Small intestine (tissue), 7 donors: ENCODE results near the gene CAMK1D. TPM values are rescaled to one million over a fixed set of nuclear protein-coding genes. Genes with fewer than 3 reads are reported as not detected.

Experiments
- DNase-seq, 2 donors: peaks; one replicate each; pipeline versions ENCODE4 v3.0.0 to v3.0.0-alpha.2; 2013
- FAIRE-seq: peaks from 2 replicates; lab custom pipeline; 2012; peaks lifted over from hg19 to GRCh38; lab: Jason Lieb, UNC
- H3K27ac ChIP-seq, 3 donors: one replicate each; pipeline ENCODE4 v1.5.1; 2013; ENCODE audit warnings: low read length in 2 of 3, mild to moderate bottlenecking in 2 of 3, control low read depth in 1 of 3, inconsistent platforms in 1 of 3, low read depth in 1 of 3, moderate library complexity in 1 of 3
- H3K27me3 ChIP-seq, 3 donors: one replicate each; pipeline ENCODE4 v1.6.1; 2013; ENCODE audit warnings: low read length in 3 of 3, inconsistent platforms in 1 of 3; ENCODE audit not compliant: control insufficient read depth in 3 of 3, insufficient read depth in 3 of 3
- H3K36me3 ChIP-seq, 3 donors: one replicate each; pipeline ENCODE4 v1.6.1; 2013; ENCODE audit warnings: low read length in 3 of 3, inconsistent platforms in 1 of 3, low read depth in 1 of 3, mild to moderate bottlenecking in 1 of 3, moderate library complexity in 1 of 3; ENCODE audit not compliant: control insufficient read depth in 3 of 3, insufficient read depth in 2 of 3
- H3K4me1 ChIP-seq, 3 donors: one replicate each; pipeline ENCODE4 v1.6.1; 2013; ENCODE audit warnings: low read length in 2 of 3, inconsistent platforms in 1 of 3, low read depth in 1 of 3, mild to moderate bottlenecking in 1 of 3, moderate library complexity in 1 of 3; ENCODE audit not compliant: control insufficient read depth in 3 of 3, insufficient read depth in 2 of 3
- H3K4me3 ChIP-seq, 3 donors: one replicate each; pipeline ENCODE4 v1.5.1; 2013; ENCODE audit warnings: low read length in 3 of 3, control low read depth in 1 of 3, inconsistent platforms in 1 of 3, low read depth in 1 of 3, mild to moderate bottlenecking in 1 of 3, moderate library complexity in 1 of 3
- H3K9me3 ChIP-seq, 2 donors: one replicate each; pipeline ENCODE4 v1.6.1; 2013; ENCODE audit warnings: low read depth in 1 of 2, low read length in 1 of 2; ENCODE audit not compliant: control insufficient read depth in 2 of 2, insufficient read depth in 1 of 2
- WGBS, 3 donors: extraction: QIAGEN DNeasy Blood & Tissue Kit; methylation state at CpG; one replicate each; pipeline ENCODE4 v1.1.7; 2013; 5-methylcytosine and 5-hydroxymethylcytosine counted together
- polyA plus RNA-seq, 4 donors: library from polyadenylated mRNA; stranded (reverse) in 3 of 4; unstranded in 1 of 4; fragments of 200-250 nt in 3 of 4; fragments of 120-200 nt in 1 of 4; gene quantifications; one replicate each; pipeline versions ENCODE4 v1.2.1 to v1.2.3, GENCODE V29; 2013
- donor health status: healthy with polysubstance abuse.
- donor health status: control.
- donor health status: control.
- donor health status: Bipolar disorder and iron deficiency.
- donor health status: healthy.

CAMK1D gene
- polyA plus RNA-seq, 4 donors = 0.45 to 9.7 (median 3.8) TPM

DNA sequence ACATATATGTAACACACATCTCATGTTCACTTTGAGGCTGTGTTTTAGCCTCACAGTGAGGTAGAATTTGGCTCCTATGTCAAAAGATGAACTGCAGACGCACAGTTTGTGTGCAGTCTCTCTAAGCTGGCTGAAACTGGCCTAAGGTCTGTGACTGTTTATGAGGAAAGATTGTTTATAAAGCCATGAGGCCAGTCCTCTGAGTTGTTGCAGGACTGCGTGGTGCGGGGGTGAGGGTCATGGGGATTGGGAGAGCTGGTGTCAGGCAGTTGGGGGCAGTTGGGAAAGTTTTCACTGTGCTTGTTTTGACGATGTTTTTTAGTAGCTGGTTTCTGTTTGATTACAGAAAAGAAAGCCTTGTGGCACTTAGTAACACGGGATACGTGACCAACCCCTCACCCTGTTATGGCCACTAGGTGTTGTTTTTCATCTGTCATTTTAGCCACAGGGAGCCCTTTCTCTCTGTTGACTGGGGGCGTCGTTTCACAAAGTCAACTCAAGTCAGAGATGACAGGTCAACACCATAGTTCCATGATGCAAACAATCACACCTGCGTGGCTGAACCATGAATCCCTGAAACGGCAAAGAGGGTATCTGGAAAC is 341.3 kb downstream of the CAMK1D start:
- peak overlapping the region in 1 of 3 donors; percentile 31 for H3K27ac ChIP-seq
- WGBS, 3 donors = 65 to 80% (median 73%) methylated on average over 10 of the region's 10 CpGs
- H3K27me3 ChIP-seq = no peaks in the 10 kb centered on the region
- no peak overlapping the region for H3K4me3 ChIP-seq
- no peaks in the 10 kb centered on the region for H3K4me1 ChIP-seq
- H3K9me3 ChIP-seq = no peaks in the 10 kb centered on the region
- DNase-seq = no peak
- no peak for FAIRE-seq
- peaks cover 0 to 2% (median 0%) of the 10 kb centered on the region in 3 donors for H3K36me3 ChIP-seq

DNA sequence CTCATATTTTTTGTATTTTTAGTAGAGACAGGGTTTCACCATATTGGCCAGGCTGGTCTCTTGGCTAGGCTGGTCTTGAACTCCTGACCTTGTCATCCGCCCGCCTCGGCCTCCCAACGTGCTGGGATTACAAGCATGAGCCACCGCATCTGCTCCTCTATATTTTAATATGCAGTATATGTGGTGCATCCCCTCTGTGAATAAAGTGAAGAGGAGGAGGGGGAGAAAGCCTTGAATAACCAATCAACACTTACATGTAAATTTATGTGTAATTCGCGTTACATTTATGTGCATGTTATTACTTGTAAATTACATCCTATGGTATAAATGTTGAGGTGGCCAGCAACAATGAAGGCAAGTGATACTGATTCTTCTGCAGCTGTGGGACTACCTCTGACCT is 342.2 kb downstream of the CAMK1D start:
- no peaks in the 10 kb centered on the region for H3K9me3 ChIP-seq
- H3K36me3 ChIP-seq = peaks cover 0 to 2% (median 0%) of the 10 kb centered on the region in 3 donors
- no peak for FAIRE-seq
- H3K4me1 ChIP-seq = no peaks in the 10 kb centered on the region
- no peak for DNase-seq
- no peak overlapping the region for H3K27ac ChIP-seq
- 90 to 93% (median 92%) methylated on average over 7 of the region's 7 CpGs for WGBS, 3 donors
- no peak overlapping the region for H3K4me3 ChIP-seq
- no peaks in the 10 kb centered on the region for H3K27me3 ChIP-seq

DNA sequence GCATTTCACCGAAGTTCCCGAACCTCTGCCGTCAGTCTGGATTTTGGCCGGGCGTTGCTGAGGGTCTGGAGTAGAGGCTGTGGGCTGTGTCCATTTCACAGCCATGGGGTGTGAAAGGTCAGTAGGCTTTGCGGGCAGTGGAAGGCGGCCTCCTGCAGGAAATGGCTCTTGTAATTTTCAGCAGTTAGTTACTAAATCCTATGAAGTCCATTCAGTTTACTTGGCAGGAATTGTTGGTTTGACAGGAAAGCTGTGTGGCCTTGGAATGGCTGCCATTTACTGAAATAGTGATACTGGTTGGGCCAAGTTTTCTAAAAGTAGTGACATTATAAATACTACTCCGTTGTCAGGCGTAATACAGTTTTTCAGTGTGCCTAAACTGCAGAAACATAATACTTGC is 348.4 kb downstream of the CAMK1D start:
- Histone ChIP-seq H3K27ac (peak overlapping the region in 1 of 3 donors; percentile 40), H3K27me3 (no peaks in the 10 kb centered on the region), H3K9me3 (no peaks in the 10 kb centered on the region), H3K4me1 (peaks cover 0 to 6% (median 6%) of the 10 kb centered on the region in 3 donors), H3K36me3 (peaks cover 0 to 2% (median 0%) of the 10 kb centered on the region in 3 donors), H3K4me3 (no peak overlapping the region)
- no peak for DNase-seq
- FAIRE-seq = no peak
- 74 to 95% (median 84%) methylated on average over 9 of the region's 9 CpGs for WGBS, 3 donors

DNA sequence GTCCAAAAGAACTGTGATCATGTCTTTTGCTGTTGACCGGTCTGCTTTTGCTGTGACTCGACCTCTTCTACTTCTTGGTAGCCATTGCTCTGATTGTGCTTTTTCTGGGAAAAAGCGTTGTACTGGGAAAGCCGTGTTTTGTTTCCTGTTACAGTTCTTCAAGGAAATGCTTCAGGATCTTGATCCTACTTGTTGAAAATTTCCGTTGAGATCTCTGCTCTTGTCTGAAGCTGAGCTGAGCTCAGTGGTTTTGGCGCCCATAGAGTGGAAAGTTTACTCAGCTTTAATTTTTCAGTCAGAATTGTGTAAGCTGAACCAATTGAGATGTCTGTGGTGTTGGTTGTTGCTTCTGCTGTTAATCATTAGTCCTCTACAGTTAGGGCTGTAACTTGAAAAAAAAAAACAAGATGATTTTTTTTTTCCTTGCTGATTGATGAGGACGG is 349.9 kb downstream of the CAMK1D start:
- no peak overlapping the region for H3K4me3 ChIP-seq
- FAIRE-seq = no peak
- WGBS, 3 donors = 22 to 35% (median 28%) methylated on average over 7 of the region's 7 CpGs
- no peaks in the 10 kb centered on the region for H3K27me3 ChIP-seq
- H3K9me3 ChIP-seq = no peaks in the 10 kb centered on the region
- H3K36me3 ChIP-seq = peaks cover 0 to 2% (median 0%) of the 10 kb centered on the region in 3 donors
- peak; percentile 12 to 59 for DNase-seq
- H3K27ac ChIP-seq = peak overlapping the region in 2 of 3 donors; percentile 69 to 88
- H3K4me1 ChIP-seq = peaks cover 0 to 6% (median 6%) of the 10 kb centered on the region in 3 donors

DNA sequence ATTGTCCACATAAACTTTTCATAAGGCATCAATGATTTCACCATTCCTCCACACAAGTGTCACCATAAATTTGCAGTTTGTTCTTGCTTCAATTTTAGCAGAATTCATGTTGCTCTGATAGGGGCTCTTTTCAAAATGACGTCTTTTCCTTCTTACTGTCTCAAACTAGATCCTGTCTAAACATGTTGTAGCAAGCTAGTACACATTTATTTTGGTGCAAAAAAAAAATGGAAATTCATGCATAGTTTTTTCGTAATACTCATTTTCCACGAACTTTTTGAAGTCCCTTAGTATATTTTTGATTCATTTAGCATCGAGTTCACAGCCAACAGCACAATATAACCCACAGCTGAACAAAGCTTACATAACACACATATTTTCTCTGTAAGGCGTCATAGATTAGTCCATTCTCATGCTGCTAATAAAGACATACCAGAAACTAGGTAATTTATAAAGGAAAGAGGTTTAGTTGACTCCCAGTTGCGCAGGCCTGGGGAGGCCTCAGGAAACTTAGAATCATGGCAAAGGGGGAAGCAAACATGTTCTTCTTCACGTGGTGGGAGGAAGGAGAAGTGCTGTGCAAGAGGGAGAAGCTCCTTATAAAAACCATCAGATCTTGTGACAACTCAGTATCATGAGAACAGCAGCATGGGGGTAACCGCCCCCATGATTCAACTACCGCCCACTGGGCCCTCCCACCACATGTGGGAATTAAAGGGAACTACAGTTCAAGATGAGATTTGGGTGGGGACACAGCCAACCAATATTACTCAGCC is 350.6 kb downstream of the CAMK1D start:
- Histone ChIP-seq H3K4me3 (no peak overlapping the region), H3K27me3 (no peaks in the 10 kb centered on the region), H3K9me3 (no peaks in the 10 kb centered on the region), H3K27ac (peak overlapping the region in 2 of 3 donors; percentile 69 to 88), H3K36me3 (peaks cover 0 to 2% (median 0%) of the 10 kb centered on the region in 3 donors), H3K4me1 (peaks cover 0 to 6% (median 6%) of the 10 kb centered on the region in 3 donors)
- FAIRE-seq (no peak), DNase-seq (no peak)
- WGBS, 3 donors = 79 to 80% (median 79%) methylated on average over 9 of the region's 9 CpGs

GRCh38 chr10:12700557-12700874 is 351.2 kb downstream of the CAMK1D start:
- no peak overlapping the region for H3K4me3 ChIP-seq
- 83 to 97% (median 90%) methylated on average over 3 of the region's 3 CpGs for WGBS, 3 donors
- peaks cover 0 to 6% (median 6%) of the 10 kb centered on the region in 3 donors for H3K4me1 ChIP-seq
- H3K27me3 ChIP-seq = no peaks in the 10 kb centered on the region
- no peaks in the 10 kb centered on the region for H3K36me3 ChIP-seq
- H3K27ac ChIP-seq = no peak overlapping the region
- DNase-seq (no peak), FAIRE-seq (no peak)
- no peaks in the 10 kb centered on the region for H3K9me3 ChIP-seq

- H3K27me3 ChIP-seq = no peaks in the 10 kb centered on the region
- DNase-seq = no peak
- H3K27ac ChIP-seq = no peak overlapping the region
- no peaks in the 10 kb centered on the region for H3K36me3 ChIP-seq
- 66 to 73% (median 71%) methylated on average over 6 of the region's 6 CpGs for WGBS, 3 donors
- H3K4me3 ChIP-seq = no peak overlapping the region
- FAIRE-seq = no peak
- H3K4me1 ChIP-seq = peaks cover 0 to 6% (median 6%) of the 10 kb centered on the region in 3 donors
- H3K9me3 ChIP-seq = no peaks in the 10 kb centered on the region
Observed at GRCh38 chr10:12701696-12702095, 352.3 kb downstream of the CAMK1D start.

DNA sequence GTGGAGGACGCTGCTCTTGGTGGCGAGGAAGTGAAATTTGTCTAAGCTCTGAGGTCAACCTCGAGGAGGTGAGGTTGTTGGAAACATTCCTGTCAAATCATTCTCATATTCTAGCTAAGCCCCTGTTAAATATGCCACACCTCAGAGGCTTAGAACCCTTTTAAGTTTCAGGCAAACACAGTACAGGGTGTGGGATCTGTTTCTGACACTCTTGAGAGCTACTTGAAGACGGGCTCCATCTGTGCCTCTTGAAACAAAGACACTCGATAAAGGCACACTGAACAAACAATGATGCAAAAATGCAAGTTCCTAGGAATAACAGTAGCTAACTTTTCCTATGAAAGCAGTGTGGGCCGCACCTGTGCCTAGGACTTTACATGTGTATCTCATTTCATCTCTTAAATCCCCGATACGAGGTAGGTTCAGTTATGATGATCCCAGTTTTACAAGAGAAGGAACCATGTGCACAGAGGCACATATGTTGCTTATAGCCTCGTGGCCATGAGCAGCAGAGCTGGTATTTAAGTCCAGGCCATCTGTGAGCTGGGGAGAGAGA is 352.9 kb downstream of the CAMK1D start:
- FAIRE-seq (no peak), DNase-seq (no peak)
- Histone ChIP-seq H3K27me3 (no peaks in the 10 kb centered on the region), H3K4me1 (peaks cover 0 to 10% (median 7%) of the 10 kb centered on the region in 3 donors), H3K9me3 (no peaks in the 10 kb centered on the region), H3K27ac (no peak overlapping the region), H3K4me3 (no peak overlapping the region), H3K36me3 (no peaks in the 10 kb centered on the region)
- WGBS, 3 donors = 83 to 89% (median 89%) methylated on average over 9 of the region's 9 CpGs
